OCI-LY3 (cell line): ENCODE data around the gene TTLL10.

Experiments
- EZH2phosphoT487 ChIP-seq: fragments of 200-600 bp; shearing (Covaris generic); IDR thresholded peaks from 2 replicates; pipeline ENCODE4 v1.6.1; 2018; ENCODE audit warnings: antibody characterized with exemption, mixed run types, low read depth
- TF ChIP-seq, protein P1 (sequence below): fragments of 200-600, 300-600 bp; sonication (generic); IDR thresholded peaks from 2 replicates; pipeline ENCODE4 v1.5.1; 2014; ENCODE audit warnings: antibody characterized with exemption, low read length, low read depth

GRCh38 chr1:1135339-1136136 lies 38.1 kb upstream of the TTLL10 start:
- TF ChIP-seq, protein P1, sequence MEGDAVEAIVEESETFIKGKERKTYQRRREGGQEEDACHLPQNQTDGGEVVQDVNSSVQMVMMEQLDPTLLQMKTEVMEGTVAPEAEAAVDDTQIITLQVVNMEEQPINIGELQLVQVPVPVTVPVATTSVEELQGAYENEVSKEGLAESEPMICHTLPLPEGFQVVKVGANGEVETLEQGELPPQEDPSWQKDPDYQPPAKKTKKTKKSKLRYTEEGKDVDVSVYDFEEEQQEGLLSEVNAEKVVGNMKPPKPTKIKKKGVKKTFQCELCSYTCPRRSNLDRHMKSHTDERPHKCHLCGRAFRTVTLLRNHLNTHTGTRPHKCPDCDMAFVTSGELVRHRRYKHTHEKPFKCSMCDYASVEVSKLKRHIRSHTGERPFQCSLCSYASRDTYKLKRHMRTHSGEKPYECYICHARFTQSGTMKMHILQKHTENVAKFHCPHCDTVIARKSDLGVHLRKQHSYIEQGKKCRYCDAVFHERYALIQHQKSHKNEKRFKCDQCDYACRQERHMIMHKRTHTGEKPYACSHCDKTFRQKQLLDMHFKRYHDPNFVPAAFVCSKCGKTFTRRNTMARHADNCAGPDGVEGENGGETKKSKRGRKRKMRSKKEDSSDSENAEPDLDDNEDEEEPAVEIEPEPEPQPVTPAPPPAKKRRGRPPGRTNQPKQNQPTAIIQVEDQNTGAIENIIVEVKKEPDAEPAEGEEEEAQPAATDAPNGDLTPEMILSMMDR: no peak
- no peak for TF ChIP-seq EZH2phosphoT487
